A549 treated with Hydrocortisone at 1 μM for 4 hours (cell line): ENCODE results near the gene MAPKAPK2. TPM values are rescaled to one million over a fixed set of nuclear protein-coding genes. Genes with fewer than 3 reads are reported as not detected.

Source experiments
- total RNA-seq: library from RNA; stranded (reverse); fragments of 200-300 nt; extraction: Qiagen RNA extraction; gene quantifications from 5 replicates; pipeline ENCODE4 v1.2.3, GENCODE V29; 2022

MAPKAPK2 gene
- total RNA-seq: 78.9 to 90.6 TPM (median 89.4 TPM) in 5 replicates

GRCh38 chr1:206684478-206685333, at the start of gene MAPKAPK2:
TSS of gene MAPKAPK2 (plus strand) at chr1:206684905. CDS start at chr1:206685230, 325 bp downstream.

GRCh38 chr1:206635080-206635977, 49.4 kb upstream of the MAPKAPK2 start, which contains the start of gene DYRK3:
TSS of gene DYRK3 (plus strand) at chr1:206635536. CDS start at chr1:206635704, 168 bp downstream.

GRCh38 chr1:206770531-206771337, 86.0 kb downstream of the MAPKAPK2 start, which contains the start of gene IL19:
TSS of gene IL19 (plus strand) at chr1:206770773. CDS start at chr1:206836663, 65,890 bp downstream.

GRCh38 chr1:206772243-206772937, 87.7 kb downstream of the MAPKAPK2 start, which contains the start of gene IL10:
TSS of gene IL10 (minus strand) at chr1:206772494. CDS start at chr1:206772435, 59 bp downstream.

Other genes starting within 250 kb of the MAPKAPK2 start
- gene IKBKE, start 214.4 kb upstream of the MAPKAPK2 start, total RNA-seq: 5.5 to 7.2 TPM (median 6.5 TPM) in 5 replicates
- gene RASSF5, start 177.4 kb upstream of the MAPKAPK2 start, total RNA-seq: 0.74 to 1.2 TPM (median 1.1 TPM) in 5 replicates
- gene EIF2D, start 72.4 kb upstream of the MAPKAPK2 start, total RNA-seq: 32.8 to 35.8 TPM (median 35.3 TPM) in 5 replicates
- 8.4 to 11.7 TPM (median 9.7 TPM) in 5 replicates for gene DYRK3, start 49.4 kb upstream of the MAPKAPK2 start, total RNA-seq
- gene IL19, start 85.9 kb downstream of the MAPKAPK2 start, total RNA-seq: not detected in 5 replicates
- gene IL10, start 87.6 kb downstream of the MAPKAPK2 start, total RNA-seq: not detected in 5 replicates
- not detected in 5 replicates for gene IL20, start 180.7 kb downstream of the MAPKAPK2 start, total RNA-seq
- gene IL24, start 212.5 kb downstream of the MAPKAPK2 start, total RNA-seq: 0.25 to 0.61 TPM (median 0.54 TPM) in 5 replicates
- 3.4 to 7.7 TPM (median 5.1 TPM) in 5 replicates for gene FCMR, start 237.0 kb downstream of the MAPKAPK2 start, total RNA-seq